Stimulated activated CD8-positive, alpha-beta memory T cell treated with anti-CD3 and anti-CD28 coated beads, Interleukin-7, amount 100 ng/mL, for 4 hours (primary cell): ENCODE results near the gene TMEM74B.

Experiments used
- DNase-seq, 2 donors: peaks; one replicate each; pipeline ENCODE4 v3.0.0-alpha.2; 2020; ENCODE audit warnings: low read depth in 2 of 2

TMEM74B gene

GRCh38 chr20:1144401-1145172 is 40.2 kb downstream of the TMEM74B start:
- no peak for DNase-seq

GRCh38 chr20:1137236-1137635 is 47.5 kb downstream of the TMEM74B start:
- DNase-seq = no peak

- no peak for DNase-seq
Measured at GRCh38 chr20:1134836-1135235, 49.9 kb downstream of the TMEM74B start.

- no peak for DNase-seq
Measured at GRCh38 chr20:1134355-1134754, 50.4 kb downstream of the TMEM74B start.

- no peak for DNase-seq
Measured at GRCh38 chr20:1131354-1131753, 53.4 kb downstream of the TMEM74B start.

GRCh38 chr20:1130847-1131246 is 53.9 kb downstream of the TMEM74B start:
- no peak for DNase-seq
